ENCODE measurements around the gene PGLYRP3.

- TF ChIP-seq EZH2 (IDR thresholded peaks at IDR 0.05; ENCODE audit: low read depth) (no peak), CTCF (conservative IDR thresholded peaks at IDR 0.05) (no peak)
These were observed 51.3 kb downstream of the PGLYRP3 start for GRCh38 chr1:153261281-153262069.
